Measurements from ENCODE around the gene NFATC2.

The NFATC2 gene

DNA sequence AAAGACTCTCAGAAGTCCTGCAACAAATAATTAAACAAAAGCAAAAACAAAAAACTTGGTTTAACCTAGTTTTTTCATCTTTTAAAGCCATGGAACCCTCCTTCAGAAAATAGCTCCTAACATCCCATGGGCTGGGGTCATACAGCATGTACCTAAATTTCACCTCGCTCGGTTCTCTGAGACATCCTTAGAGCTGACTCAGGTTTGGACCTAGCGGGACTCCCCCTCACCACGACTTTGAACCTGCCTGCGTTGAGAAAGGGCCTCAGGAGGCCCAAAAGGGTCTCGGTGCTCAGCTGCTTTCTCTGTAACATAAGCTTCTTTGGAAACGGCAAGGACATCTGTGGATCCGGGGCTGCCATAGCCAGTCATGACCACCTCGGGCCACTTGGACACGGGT, 112.8 kb downstream of the NFATC2 start:
- no peaks in the 10 kb centered on the region for H3K9me3 ChIP-seq (ENCODE audit: control insufficient read depth, insufficient read depth, low read depth, low read length)
- no peak for TF ChIP-seq ZNF645 (tag by site-specific recombination; IDR thresholded peaks at IDR 0.05)
- no peak for TF ChIP-seq ZNF530 (tag by site-specific recombination; IDR thresholded peaks at IDR 0.05; ENCODE audit: low read depth)
- no peak for TF ChIP-seq ZNF214 (tag by site-specific recombination; IDR thresholded peaks at IDR 0.05; ENCODE audit: borderline replicate concordance)
- TF ChIP-seq ZNF184 (tag by site-specific recombination; IDR thresholded peaks at IDR 0.05) = no peak
- no peak for TF ChIP-seq ZNF571 (tag by site-specific recombination; IDR thresholded peaks at IDR 0.05)
- TF ChIP-seq ZBTB20 (tag by site-specific recombination; IDR thresholded peaks at IDR 0.05) = no peak
- no peak for TF ChIP-seq ZNF16 (tag by site-specific recombination; IDR thresholded peaks at IDR 0.05; ENCODE audit: low read depth)
- no peak for TF ChIP-seq ZNF23 (tag by site-specific recombination; IDR thresholded peaks at IDR 0.05; ENCODE audit: borderline replicate concordance)
- no peak for TF ChIP-seq ZNF366 (tag by site-specific recombination; conservative IDR thresholded peaks at IDR 0.05)
- TF ChIP-seq, protein P1, sequence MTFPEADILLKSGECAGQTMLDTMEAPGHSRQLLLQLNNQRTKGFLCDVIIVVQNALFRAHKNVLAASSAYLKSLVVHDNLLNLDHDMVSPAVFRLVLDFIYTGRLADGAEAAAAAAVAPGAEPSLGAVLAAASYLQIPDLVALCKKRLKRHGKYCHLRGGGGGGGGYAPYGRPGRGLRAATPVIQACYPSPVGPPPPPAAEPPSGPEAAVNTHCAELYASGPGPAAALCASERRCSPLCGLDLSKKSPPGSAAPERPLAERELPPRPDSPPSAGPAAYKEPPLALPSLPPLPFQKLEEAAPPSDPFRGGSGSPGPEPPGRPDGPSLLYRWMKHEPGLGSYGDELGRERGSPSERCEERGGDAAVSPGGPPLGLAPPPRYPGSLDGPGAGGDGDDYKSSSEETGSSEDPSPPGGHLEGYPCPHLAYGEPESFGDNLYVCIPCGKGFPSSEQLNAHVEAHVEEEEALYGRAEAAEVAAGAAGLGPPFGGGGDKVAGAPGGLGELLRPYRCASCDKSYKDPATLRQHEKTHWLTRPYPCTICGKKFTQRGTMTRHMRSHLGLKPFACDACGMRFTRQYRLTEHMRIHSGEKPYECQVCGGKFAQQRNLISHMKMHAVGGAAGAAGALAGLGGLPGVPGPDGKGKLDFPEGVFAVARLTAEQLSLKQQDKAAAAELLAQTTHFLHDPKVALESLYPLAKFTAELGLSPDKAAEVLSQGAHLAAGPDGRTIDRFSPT (tag by site-specific recombination; IDR thresholded peaks at IDR 0.05) = no peak
- TF ChIP-seq ZNF2 (tag by site-specific recombination; IDR thresholded peaks at IDR 0.05) = no peak
- no peak for TF ChIP-seq PRDM6 (tag by site-specific recombination; IDR thresholded peaks at IDR 0.05)
- no peak for TF ChIP-seq ZNF776 (tag by site-specific recombination; IDR thresholded peaks at IDR 0.05; ENCODE audit: borderline replicate concordance)
- no peak for TF ChIP-seq ZBTB6 (tag by site-specific recombination; IDR thresholded peaks at IDR 0.05)
- no peak for TF ChIP-seq ZBTB26 (tag by site-specific recombination; optimal IDR thresholded peaks at IDR 0.05)
- no peak for TF ChIP-seq ZNF362 (tag by site-specific recombination; IDR thresholded peaks at IDR 0.05)
- TF ChIP-seq ZBTB21 (tag by site-specific recombination; IDR thresholded peaks at IDR 0.05) = no peak
- TF ChIP-seq ZNF692 (tag by site-specific recombination; IDR thresholded peaks at IDR 0.05) = no peak
- ChIA-PET CTCF (no interaction called here), POLR2A (no interaction called here)
- no peaks in the 10 kb centered on the region for H3K36me3 ChIP-seq (ENCODE audit: control insufficient read depth in 2 of 2, insufficient read depth in 1 of 2, low read length in 2 of 2)
- H3K4me1 ChIP-seq (ENCODE audit: control insufficient read depth, insufficient read depth, low read length) = no peaks in the 10 kb centered on the region
- H3K27ac ChIP-seq (ENCODE audit: extremely low read depth, low read depth, low read length) = no peak overlapping the region
- H3K4me3 ChIP-seq (ENCODE audit: low read depth, low read length) = no peak overlapping the region

Data from HEK293 (cell line).